BJ (cell line): ENCODE data around the gene SMPD4. TPM values are rescaled to one million over a fixed set of nuclear protein-coding genes. Genes with fewer than 3 reads are reported as not detected.
"Not testable (repeated sequence)": the region's sequence is repeated elsewhere in the genome, so short reads cannot be mapped to it uniquely, and the experiment has no call there.

Source experiments
- CTCF ChIA-PET: fragments of 350-600 bp; formaldehyde crosslinking; extraction: SDS; loops from one replicate; lab custom pipeline; 2021; ENCODE audit warnings: antibody characterized with exemption, inconsistent platforms; lab: Yijun Ruan, JAX
- POLR2A ChIA-PET: fragments of 300-600 bp; sonication (Branson Sonifier 250); formaldehyde crosslinking; extraction: SDS; loops from one replicate; lab custom pipeline; 2021; ENCODE audit warnings: antibody characterized with exemption; lab: Charles Lee
- DNase-seq: peaks from one replicate; pipeline ENCODE4 v3.0.0-alpha.2; 2011; ENCODE audit warnings: low read depth
- H3K27me3 ChIP-seq: 2 replicates; pipeline ENCODE4 v1.6.0; 2011; ENCODE audit warnings: low read length; ENCODE audit not compliant: control insufficient read depth, insufficient read depth
- H3K36me3 ChIP-seq: 2 replicates; pipeline ENCODE4 v1.5.1; 2011; ENCODE audit warnings: low read length; ENCODE audit not compliant: control insufficient read depth, insufficient read depth
- H3K4me3 ChIP-seq: 2 replicates; pipeline ENCODE4 v1.5.1; 2011; ENCODE audit warnings: low read depth, mild to moderate bottlenecking, control low read depth, low read length
- CTCF ChIP-seq: IDR thresholded peaks from 2 replicates; pipeline ENCODE4 v1.5.1; 2011; ENCODE audit warnings: low read depth, mild to moderate bottlenecking, control low read depth, inconsistent platforms, low read length, moderate library complexity; ENCODE audit not compliant: insufficient read depth
- polyA plus RNA-seq: library from polyadenylated mRNA; depleted of rRNA; stranded (reverse); fragments of >200 nt; gene quantifications from 2 replicates; pipeline ENCODE4 v1.2.3, GENCODE V29; 2011

SMPD4 gene
- polyA plus RNA-seq, 1 experiment = 60.1 TPM

- ChIA-PET CTCF (interaction anchor here (0.5 to 1.6 kb wide), 4 partner anchors 13 to 178 kb away, joined by 3 to 4 read pairs (median 3); no protein-coding TSS in a partner anchor), POLR2A (no interaction called here)
- DNase-seq = no peak
- H3K27me3 ChIP-seq = no peaks in the 10 kb centered on the region
- H3K36me3 ChIP-seq = peaks cover 8% of the 10 kb centered on the region
- no peak for TF ChIP-seq CTCF
- H3K4me3 ChIP-seq = no peak overlapping the region
Observed at GRCh38 chr2:130154773-130155765, 26.3 kb downstream of the SMPD4 start.

- CTCF ChIA-PET = interaction anchor here (0.6 to 1.6 kb wide), 2 partner anchors 14 to 178 kb away, joined by 3 to 4 read pairs; no protein-coding TSS in a partner anchor
- DNase-seq, H3K4me3 ChIP-seq, H3K27me3 ChIP-seq, POLR2A ChIA-PET, H3K36me3 ChIP-seq: not testable (repeated sequence)
Observed at GRCh38 chr2:130154423-130154770, 27.0 kb downstream of the SMPD4 start.

- H3K27me3 ChIP-seq, CTCF ChIA-PET, DNase-seq, H3K4me3 ChIP-seq, H3K36me3 ChIP-seq, POLR2A ChIA-PET: not testable (repeated sequence)
Observed at GRCh38 chr2:130153721-130154422, 27.5 kb downstream of the SMPD4 start.

GRCh38 chr2:130152816-130153595 is 28.4 kb downstream of the SMPD4 start:
- no peak for TF ChIP-seq CTCF
- no peak for DNase-seq
- Histone ChIP-seq H3K27me3 (no peaks in the 10 kb centered on the region), H3K4me3 (no peak overlapping the region), H3K36me3 (peaks cover 8% of the 10 kb centered on the region)
- POLR2A ChIA-PET = no interaction called here
- CTCF ChIA-PET = interaction anchor here (0.7 kb wide), 1 partner anchor 898 kb away, joined by 3 read pairs; no protein-coding TSS in a partner anchor

GRCh38 chr2:130152136-130152815 is 29.1 kb downstream of the SMPD4 start:
- DNase-seq, H3K4me3 ChIP-seq, POLR2A ChIA-PET, H3K36me3 ChIP-seq, H3K27me3 ChIP-seq: not testable (repeated sequence)
- CTCF ChIA-PET = interaction anchor here (0.7 kb wide), 1 partner anchor 899 kb away, joined by 3 read pairs; no protein-coding TSS in a partner anchor

- DNase-seq, POLR2A ChIA-PET, H3K4me3 ChIP-seq, H3K36me3 ChIP-seq, CTCF ChIA-PET, H3K27me3 ChIP-seq: not testable (repeated sequence)
Observed at GRCh38 chr2:130151145-130151512, 30.3 kb downstream of the SMPD4 start.
